ENCODE data around the gene BTC.

- TF ChIP-seq, protein P1, sequence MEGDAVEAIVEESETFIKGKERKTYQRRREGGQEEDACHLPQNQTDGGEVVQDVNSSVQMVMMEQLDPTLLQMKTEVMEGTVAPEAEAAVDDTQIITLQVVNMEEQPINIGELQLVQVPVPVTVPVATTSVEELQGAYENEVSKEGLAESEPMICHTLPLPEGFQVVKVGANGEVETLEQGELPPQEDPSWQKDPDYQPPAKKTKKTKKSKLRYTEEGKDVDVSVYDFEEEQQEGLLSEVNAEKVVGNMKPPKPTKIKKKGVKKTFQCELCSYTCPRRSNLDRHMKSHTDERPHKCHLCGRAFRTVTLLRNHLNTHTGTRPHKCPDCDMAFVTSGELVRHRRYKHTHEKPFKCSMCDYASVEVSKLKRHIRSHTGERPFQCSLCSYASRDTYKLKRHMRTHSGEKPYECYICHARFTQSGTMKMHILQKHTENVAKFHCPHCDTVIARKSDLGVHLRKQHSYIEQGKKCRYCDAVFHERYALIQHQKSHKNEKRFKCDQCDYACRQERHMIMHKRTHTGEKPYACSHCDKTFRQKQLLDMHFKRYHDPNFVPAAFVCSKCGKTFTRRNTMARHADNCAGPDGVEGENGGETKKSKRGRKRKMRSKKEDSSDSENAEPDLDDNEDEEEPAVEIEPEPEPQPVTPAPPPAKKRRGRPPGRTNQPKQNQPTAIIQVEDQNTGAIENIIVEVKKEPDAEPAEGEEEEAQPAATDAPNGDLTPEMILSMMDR (IDR thresholded peaks at IDR 0.05; ENCODE audit: low read depth, low read length): peak; percentile 31
- TF ChIP-seq EZH2phosphoT487 (IDR thresholded peaks at IDR 0.05; ENCODE audit: low read depth): no peak
These were observed 36.6 kb upstream of the BTC start for GRCh38 chr4:74830928-74831327.

Data from OCI-LY3 (cell line).